ENCODE data around the gene KRTAP4-8.

DNA sequence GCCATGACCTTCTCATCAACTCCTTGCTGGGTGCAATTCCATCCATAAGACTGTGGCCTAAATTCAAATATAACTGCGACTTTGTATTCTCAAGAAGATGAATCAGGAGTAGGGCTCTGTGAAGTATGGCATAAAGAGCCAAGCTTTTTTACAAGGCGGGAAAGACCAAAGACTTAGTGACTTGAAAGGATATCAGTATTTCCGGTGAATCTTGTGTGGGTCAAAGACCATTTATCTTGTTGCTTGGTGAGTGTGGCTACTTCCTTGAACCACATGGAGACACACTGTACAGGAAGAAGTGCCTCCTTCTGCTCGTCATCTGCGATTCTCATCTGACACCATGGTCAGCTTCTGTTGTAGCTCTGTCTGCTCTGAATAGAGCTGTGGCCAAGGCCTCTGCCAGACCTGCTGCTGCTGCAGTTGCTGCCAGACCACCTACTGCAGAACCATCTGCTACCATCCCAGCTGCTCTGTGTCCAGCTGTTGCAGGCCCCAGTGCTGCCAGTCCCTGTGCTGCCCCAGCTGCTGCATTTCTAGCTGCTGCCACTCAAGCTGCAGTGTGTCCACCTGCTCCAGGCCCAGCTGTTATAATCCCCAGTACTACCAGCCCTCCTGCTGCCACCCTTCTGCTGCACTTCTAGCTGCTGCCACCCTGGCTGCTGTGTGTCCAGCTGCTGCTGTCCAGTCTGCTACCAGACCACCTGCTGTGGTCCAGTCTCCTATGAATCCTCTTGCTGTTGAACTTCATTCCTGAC, 26.2 kb downstream of the KRTAP4-8 start:
- TF ChIP-seq, protein P1, sequence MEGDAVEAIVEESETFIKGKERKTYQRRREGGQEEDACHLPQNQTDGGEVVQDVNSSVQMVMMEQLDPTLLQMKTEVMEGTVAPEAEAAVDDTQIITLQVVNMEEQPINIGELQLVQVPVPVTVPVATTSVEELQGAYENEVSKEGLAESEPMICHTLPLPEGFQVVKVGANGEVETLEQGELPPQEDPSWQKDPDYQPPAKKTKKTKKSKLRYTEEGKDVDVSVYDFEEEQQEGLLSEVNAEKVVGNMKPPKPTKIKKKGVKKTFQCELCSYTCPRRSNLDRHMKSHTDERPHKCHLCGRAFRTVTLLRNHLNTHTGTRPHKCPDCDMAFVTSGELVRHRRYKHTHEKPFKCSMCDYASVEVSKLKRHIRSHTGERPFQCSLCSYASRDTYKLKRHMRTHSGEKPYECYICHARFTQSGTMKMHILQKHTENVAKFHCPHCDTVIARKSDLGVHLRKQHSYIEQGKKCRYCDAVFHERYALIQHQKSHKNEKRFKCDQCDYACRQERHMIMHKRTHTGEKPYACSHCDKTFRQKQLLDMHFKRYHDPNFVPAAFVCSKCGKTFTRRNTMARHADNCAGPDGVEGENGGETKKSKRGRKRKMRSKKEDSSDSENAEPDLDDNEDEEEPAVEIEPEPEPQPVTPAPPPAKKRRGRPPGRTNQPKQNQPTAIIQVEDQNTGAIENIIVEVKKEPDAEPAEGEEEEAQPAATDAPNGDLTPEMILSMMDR (IDR thresholded peaks at IDR 0.05) = no peak
- TF ChIP-seq POLR2A (IDR thresholded peaks at IDR 0.05) = no peak

All from uterus (tissue), 2 donors.